IgD-negative memory B cell (primary cell): Measurements from ENCODE around the gene SLC11A2. TPM values are rescaled to one million over a fixed set of nuclear protein-coding genes. Genes with fewer than 3 reads are reported as not detected.

Source experiments
- H3K27ac Mint-ChIP-seq, 3 donors: one replicate each; pipeline ENCODE4 v1.8.0; 2020 to 2022; ENCODE audit warnings: mild to moderate bottlenecking in 3 of 3, mixed read lengths in 3 of 3, moderate library complexity in 1 of 3
- H3K27me3 Mint-ChIP-seq: one replicate; pipeline ENCODE4 v1.8.0; 2021; ENCODE audit warnings: mixed read lengths
- H3K36me3 Mint-ChIP-seq: one replicate; pipeline ENCODE4 v1.8.0; 2020; ENCODE audit warnings: mild to moderate bottlenecking, mixed read lengths
- H3K4me1 Mint-ChIP-seq, 3 donors: one replicate each; pipeline ENCODE4 v1.8.0; 2020 to 2022; ENCODE audit warnings: mixed read lengths in 3 of 3, mild to moderate bottlenecking in 1 of 3
- H3K4me3 Mint-ChIP-seq, 4 donors: one replicate each; pipeline ENCODE4 v1.8.0; 2020 to 2022; ENCODE audit warnings: mild to moderate bottlenecking in 4 of 4, mixed read lengths in 4 of 4, moderate library complexity in 3 of 4
- H3K9me3 Mint-ChIP-seq, 3 donors: one replicate each; pipeline ENCODE4 v1.8.0; 2020 to 2021; ENCODE audit warnings: mixed read lengths in 3 of 3, mild to moderate bottlenecking in 1 of 3
- polyA plus RNA-seq: library from polyadenylated mRNA; unstranded; fragments of 300-500 nt; fragmentation: Illumina TruSeq; gene quantifications from one replicate; pipeline ENCODE4 v1.2.3, GENCODE V29; 2021

Gene SLC11A2
- polyA plus RNA-seq, 1 donor from 2014 or later, result 8.2 TPM

DNA sequence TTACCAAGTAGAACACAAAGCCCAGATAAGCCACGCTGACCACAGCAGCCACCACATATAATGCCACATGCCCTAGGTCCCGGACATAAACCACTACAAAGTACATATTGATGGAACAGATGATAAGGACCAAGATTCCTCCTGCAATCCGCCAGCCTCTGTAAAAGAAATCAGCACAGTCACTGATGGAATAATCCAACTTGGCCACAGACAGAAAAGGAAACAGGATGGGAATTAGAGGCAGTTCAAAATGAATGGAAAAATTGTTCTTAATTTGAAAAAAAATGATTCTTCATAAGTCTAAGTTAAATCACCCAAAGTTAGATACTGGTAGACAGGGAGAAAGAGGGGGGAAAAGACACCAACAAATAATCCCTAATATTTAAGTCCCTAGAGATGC, 35.4 kb downstream of the SLC11A2 start:
- Mint-ChIP-seq H3K36me3 (peaks cover 10% of the 10 kb centered on the region), H3K4me3 (no peak overlapping the region), H3K27me3 (no peaks in the 10 kb centered on the region), H3K4me1 (peaks cover 0 to 10% (median 5%) of the 10 kb centered on the region in 3 donors), H3K27ac (peak overlapping the region in 1 of 3 donors; percentile 53), H3K9me3 (no peaks in the 10 kb centered on the region)

DNA sequence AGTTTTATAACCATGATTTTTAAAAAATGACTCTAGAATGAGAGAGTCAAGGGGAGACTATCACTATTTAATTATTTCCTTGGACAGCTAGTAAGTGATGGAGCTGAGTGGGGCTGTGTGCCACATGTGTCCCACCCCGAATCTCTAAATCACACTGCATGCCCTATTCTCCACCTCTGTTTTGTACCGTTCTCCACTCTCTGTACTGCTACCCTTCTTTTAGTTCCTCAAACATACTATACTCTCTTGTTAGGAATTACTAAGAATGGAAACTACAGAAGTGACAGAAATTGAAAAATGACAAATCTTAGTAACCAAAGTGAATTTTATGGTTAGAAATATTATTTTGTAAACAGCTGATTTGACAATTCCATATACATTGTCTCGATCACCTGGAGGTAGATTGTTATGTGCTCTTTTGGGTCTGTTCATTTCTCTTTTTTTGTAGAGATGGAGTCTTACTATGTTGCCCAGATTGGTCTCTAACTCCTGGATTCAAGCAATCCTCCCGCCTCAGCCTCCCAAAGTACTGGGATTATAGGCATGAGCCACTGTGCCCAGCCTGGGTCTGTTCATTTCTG, 35.9 kb downstream of the SLC11A2 start:
- H3K36me3 Mint-ChIP-seq, result peaks cover 10% of the 10 kb centered on the region
- H3K4me1 Mint-ChIP-seq, result peaks cover 2 to 10% (median 5%) of the 10 kb centered on the region in 3 donors
- H3K27ac Mint-ChIP-seq, result peak overlapping the region in 1 of 3 donors; percentile 53
- no peaks in the 10 kb centered on the region for H3K9me3 Mint-ChIP-seq
- no peaks in the 10 kb centered on the region for H3K27me3 Mint-ChIP-seq
- H3K4me3 Mint-ChIP-seq, result no peak overlapping the region

DNA sequence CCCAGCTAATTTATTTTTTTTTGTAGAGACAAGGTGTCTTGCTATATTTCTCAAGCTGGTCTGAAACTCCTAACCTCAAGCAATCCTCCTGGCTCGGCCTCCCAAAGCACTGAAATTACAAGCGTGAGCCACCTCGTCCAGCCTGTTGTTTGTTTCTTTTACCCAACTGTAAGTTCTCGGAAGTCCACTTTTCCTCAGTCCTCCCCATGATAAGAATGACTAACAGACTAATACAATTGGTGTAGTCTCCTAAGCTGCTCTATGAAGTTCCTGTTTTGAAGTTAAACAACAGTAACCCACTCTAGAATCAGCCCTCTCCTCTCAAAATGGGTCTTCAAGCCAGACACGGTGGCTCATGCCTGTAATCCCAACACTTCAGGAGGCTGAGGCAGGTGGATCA, 37.3 kb downstream of the SLC11A2 start:
- Mint-ChIP-seq H3K27me3 (no peaks in the 10 kb centered on the region), H3K27ac (no peak overlapping the region), H3K9me3 (no peaks in the 10 kb centered on the region), H3K36me3 (peaks cover 10% of the 10 kb centered on the region), H3K4me3 (no peak overlapping the region), H3K4me1 (peaks cover 2 to 10% (median 5%) of the 10 kb centered on the region in 3 donors)

DNA sequence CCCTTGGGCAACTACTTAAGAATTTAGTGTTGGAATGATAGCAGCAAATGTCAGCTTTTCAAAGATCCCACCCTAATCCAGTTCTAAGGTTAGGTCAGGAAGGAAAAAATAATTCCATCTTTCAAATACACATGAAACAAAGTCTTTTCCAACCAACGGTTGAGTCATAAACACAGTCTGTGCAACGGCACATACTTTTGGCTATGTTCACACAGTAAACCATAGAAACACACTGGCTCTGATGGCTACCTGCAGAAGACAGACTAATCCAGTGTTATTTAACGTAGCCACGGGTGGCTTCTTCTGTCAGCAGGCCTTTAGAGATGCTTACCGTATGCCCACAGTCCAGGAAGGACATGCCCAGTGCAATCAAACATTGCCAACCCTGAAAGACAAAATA, 38.1 kb downstream of the SLC11A2 start:
- no peak overlapping the region for H3K27ac Mint-ChIP-seq

DNA sequence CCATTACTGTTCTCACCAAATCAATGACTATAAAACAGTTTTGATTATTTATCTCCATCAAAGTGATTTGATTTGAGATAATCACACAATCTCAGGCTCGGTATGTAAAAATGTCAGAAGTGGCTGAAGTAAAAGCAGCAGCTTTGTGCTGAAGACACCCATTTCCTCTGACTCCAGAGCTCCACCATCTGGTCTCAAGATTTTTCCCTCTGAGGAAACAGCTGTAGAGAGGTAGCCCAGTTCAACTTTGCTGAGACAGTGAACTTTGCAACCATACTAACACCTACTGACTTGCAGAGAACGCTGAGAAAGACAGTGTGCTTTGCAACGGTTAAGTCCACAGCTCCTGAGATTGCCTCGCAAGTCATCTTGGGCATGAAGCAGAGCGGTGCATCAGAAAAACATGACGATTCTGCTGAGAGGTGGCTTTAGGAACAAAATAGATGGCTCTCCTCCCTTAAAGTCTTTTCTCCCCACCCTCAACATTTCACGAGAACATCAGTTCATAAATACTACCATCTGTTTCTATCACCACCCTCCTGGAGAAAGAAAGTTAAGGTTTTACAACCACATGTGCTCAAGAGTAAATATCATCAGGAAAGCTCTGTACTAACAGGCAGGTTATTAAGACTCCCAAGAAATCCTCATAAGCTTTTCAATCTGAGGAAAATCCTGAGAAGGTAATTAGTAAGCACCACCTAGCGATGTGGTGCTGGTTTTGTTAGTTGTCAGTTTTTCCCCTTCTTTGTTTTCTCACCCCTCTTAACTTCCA, 39.0 kb downstream of the SLC11A2 start:
- Mint-ChIP-seq H3K4me3 (no peak overlapping the region), H3K27me3 (no peaks in the 10 kb centered on the region), H3K9me3 (no peaks in the 10 kb centered on the region), H3K27ac (peak overlapping the region in 1 of 3 donors; percentile 31), H3K4me1 (peaks cover 2 to 10% (median 5%) of the 10 kb centered on the region in 3 donors), H3K36me3 (peaks cover 10% of the 10 kb centered on the region)

More for the DNA sequence above, 38.1 kb downstream of the SLC11A2 start:
- H3K36me3 Mint-ChIP-seq, result peaks cover 10% of the 10 kb centered on the region
- peaks cover 2 to 10% (median 5%) of the 10 kb centered on the region in 3 donors for H3K4me1 Mint-ChIP-seq
- no peak overlapping the region for H3K4me3 Mint-ChIP-seq
- H3K9me3 Mint-ChIP-seq, result no peaks in the 10 kb centered on the region
- no peaks in the 10 kb centered on the region for H3K27me3 Mint-ChIP-seq

DNA sequence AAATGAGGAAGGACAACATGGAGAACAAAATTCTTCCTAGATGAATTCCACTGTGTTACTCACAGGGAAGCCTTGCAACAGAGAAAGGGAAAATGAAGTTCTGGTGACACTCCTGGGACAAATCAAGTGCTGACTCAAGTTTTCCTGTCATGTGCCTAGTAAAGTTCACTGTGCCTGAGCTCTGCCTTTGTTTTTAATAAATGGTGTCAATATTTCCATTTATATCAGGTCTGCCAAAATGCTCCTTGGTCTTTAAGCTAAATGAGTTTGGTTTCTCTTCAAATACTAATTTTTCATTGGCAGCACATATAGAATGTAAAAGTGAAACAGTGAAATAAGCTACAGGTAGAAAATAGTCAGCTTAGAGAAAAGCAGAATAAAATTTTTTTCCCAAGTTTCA, 40.9 kb downstream of the SLC11A2 start:
- H3K27ac Mint-ChIP-seq, result peak overlapping the region in 1 of 3 donors; percentile 26
- H3K9me3 Mint-ChIP-seq, result no peaks in the 10 kb centered on the region
- peaks cover 6% of the 10 kb centered on the region for H3K36me3 Mint-ChIP-seq
- H3K27me3 Mint-ChIP-seq, result no peaks in the 10 kb centered on the region
- H3K4me3 Mint-ChIP-seq, result no peak overlapping the region
- H3K4me1 Mint-ChIP-seq, result peaks cover 3 to 7% (median 5%) of the 10 kb centered on the region in 3 donors

DNA sequence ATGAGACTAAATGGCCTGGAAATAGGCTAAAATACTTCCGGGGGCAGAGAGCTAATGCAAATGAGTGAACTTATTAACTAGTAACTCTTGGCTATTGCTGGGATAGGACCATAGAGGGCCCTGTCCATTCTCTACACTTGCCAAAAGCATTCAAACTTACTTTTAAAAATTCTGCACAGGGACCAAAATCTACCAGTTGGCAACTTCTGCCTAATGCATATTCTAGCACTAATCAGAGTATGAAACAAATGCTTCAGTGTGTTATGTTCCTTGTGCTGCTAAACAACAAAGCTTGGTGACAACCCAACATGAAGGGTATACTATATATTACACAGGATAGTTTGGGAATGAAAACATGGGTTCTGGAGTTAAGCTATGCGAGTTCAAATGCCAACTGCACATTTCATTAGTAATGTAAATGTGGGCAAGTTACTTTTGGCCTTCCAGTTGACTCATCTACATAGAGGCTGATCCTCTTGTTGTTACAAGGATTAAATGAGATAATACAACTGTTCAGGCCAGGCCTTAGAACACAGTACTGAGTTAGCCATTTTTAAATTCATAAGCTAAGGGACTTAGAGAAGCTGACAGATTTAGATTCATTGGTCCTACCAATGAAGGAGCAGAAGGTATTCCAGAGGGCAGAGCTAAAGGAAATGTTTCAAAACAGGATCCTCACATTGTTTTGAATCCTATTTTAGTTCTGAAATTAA, 41.4 kb downstream of the SLC11A2 start:
- no peak overlapping the region for H3K4me3 Mint-ChIP-seq
- peaks cover 5% of the 10 kb centered on the region for H3K36me3 Mint-ChIP-seq
- no peak overlapping the region for H3K27ac Mint-ChIP-seq
- no peaks in the 10 kb centered on the region for H3K27me3 Mint-ChIP-seq
- H3K9me3 Mint-ChIP-seq, result no peaks in the 10 kb centered on the region
- peaks cover 5 to 7% (median 5%) of the 10 kb centered on the region in 3 donors for H3K4me1 Mint-ChIP-seq

DNA sequence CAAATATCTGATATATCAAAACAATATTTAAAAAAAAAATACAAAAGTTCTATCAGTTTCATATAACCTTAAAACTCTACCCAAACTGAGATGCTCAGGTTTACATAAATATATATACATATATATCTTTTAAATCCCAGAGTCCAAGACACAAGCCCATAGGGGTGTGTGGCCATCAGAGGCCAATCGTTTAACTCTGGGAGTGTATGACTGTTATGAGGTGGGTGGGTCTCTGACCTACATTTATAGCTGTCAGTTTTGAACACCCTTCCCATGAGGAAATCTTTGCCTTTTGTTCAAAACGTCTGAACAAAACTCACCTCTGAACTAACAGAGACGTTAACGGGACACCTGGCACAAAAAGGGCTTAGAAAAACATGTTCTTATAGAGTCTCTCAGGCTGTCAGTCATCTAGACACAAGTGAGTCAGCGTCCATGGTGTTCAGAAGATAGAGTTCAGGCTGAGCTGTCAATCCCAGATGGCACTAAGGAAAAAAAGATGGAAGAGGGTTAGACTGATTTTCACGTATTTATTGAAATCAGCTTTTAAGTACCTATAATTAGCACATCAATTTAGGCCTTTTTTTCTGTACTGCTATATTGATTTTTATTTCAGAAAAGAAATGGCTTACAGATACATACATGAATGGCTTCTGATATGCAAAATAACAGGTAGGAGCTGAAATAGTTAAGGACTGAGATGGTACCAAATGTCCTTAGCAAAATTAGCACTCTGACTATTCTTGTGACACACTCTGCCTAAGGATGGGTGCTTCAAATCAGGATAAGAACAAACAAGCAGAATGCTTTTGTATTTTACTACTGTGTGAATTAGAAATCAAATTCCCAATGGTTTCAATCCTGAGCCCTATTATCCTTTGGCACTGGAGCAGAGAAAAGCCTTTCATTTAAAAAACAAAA, 44.6 kb downstream of the SLC11A2 start:
- Mint-ChIP-seq H3K27ac (no peak overlapping the region), H3K27me3 (no peaks in the 10 kb centered on the region), H3K4me1 (peaks cover 3 to 6% (median 6%) of the 10 kb centered on the region in 3 donors), H3K36me3 (peaks cover under 1% of the 10 kb centered on the region), H3K4me3 (no peak overlapping the region), H3K9me3 (no peaks in the 10 kb centered on the region)

DNA sequence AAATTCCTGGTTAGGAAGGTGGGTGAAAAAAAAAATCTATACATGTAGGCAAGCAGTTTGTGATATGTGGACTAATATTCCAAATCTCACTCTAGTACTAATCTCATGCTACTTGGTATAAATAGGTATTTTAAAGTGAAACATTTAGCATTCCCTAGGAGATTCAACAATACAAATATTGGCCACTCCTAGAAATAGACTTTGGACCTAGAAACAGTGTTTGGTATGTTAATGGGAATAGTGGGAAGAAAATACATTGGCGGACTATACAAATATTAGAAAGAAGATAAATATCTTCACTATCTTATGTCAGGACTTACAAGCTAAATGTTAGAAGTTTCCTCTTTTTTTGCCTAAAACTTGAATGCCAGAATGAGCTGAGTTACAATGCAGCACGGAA, 45.6 kb downstream of the SLC11A2 start:
- no peaks in the 10 kb centered on the region for H3K27me3 Mint-ChIP-seq
- H3K4me1 Mint-ChIP-seq, result peaks cover 3 to 6% (median 6%) of the 10 kb centered on the region in 3 donors
- H3K9me3 Mint-ChIP-seq, result no peaks in the 10 kb centered on the region
- peaks cover 5% of the 10 kb centered on the region for H3K36me3 Mint-ChIP-seq
- no peak overlapping the region for H3K4me3 Mint-ChIP-seq
- H3K27ac Mint-ChIP-seq, result no peak overlapping the region

DNA sequence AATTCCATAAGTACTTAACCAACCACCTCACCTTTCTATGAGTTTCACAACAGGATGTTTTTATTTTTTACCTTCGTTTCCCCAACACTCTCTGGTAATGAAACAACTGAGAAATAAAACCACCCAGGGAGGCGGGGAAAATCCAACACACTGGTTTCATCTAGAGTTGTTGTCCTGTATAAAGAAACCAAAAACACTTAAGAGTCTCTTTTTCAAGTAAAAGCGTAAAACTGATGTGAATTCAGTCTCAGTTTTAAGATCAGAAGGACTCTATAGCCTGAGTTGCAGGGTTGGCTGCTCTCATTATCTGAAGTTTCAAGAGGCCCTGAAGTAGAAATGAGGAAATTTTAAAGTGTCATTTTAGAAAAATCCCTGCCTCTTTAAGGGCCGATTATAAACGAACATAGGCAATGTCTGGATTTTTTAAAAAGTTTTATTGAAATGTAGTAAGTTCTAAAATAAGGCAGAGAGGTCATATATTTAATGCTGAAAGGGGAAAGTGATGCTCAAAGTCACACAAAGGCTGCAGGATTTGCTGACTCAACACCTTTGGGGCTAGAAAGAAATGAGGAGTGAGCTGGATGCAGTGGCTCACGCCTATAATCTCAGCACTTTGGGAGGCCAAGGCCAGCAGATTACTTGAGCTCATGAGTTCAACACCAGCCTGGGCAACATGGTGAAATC, 46.7 kb downstream of the SLC11A2 start:
- Mint-ChIP-seq H3K4me3 (peak overlapping the region in 1 of 4 donors; percentile 51), H3K27ac (no peak overlapping the region), H3K4me1 (peaks cover 3 to 6% (median 4%) of the 10 kb centered on the region in 3 donors), H3K9me3 (no peaks in the 10 kb centered on the region), H3K36me3 (peaks cover 5% of the 10 kb centered on the region), H3K27me3 (no peaks in the 10 kb centered on the region)

DNA sequence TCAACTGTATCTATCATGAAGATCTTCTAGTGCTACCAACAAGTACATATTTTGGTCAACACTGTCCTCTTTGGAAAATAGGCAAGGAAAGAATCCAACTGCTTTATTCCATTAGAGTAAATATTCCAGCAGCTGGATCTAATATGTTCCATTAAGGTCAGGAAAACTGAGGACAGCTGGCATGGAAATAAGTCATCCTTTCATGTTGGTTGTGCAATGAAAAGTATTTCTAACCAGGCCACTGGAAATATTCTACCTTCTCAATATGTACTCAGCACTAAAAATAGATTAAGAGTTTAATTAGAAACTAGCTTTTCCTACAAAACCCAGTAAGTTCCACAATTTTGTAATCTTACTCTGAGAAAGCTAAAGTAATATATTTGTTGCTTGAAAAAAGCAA, 54.2 kb downstream of the SLC11A2 start:
- no peak overlapping the region for H3K4me3 Mint-ChIP-seq
- peaks cover 0 to 2% (median 0%) of the 10 kb centered on the region in 3 donors for H3K9me3 Mint-ChIP-seq
- H3K4me1 Mint-ChIP-seq, result no peaks in the 10 kb centered on the region
- H3K36me3 Mint-ChIP-seq, result peaks cover 16% of the 10 kb centered on the region
- no peaks in the 10 kb centered on the region for H3K27me3 Mint-ChIP-seq
- no peak overlapping the region for H3K27ac Mint-ChIP-seq

DNA sequence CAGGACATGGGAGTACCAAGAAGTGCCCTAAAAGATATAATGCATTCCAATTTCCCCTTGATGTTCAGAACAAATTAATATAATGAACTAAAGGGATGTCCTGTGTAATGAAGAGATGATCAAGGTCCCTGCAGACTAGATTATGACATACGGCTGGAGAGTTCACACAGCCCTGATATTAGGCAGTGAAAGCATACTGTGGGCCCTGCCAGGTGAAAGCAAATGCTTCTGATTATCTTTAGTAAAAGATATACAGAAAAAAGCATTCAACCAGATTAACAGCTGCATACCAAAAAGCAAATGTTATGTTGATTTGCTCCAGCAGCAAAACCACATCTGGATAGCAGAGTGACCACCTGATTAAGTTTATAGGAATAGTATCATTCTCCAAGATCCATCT, 61.8 kb downstream of the SLC11A2 start:
- Mint-ChIP-seq H3K4me1 (peaks cover 0 to 5% (median 0%) of the 10 kb centered on the region in 3 donors), H3K27me3 (no peaks in the 10 kb centered on the region), H3K36me3 (peaks cover 2% of the 10 kb centered on the region), H3K9me3 (no peaks in the 10 kb centered on the region), H3K4me3 (no peak overlapping the region), H3K27ac (no peak overlapping the region)

DNA sequence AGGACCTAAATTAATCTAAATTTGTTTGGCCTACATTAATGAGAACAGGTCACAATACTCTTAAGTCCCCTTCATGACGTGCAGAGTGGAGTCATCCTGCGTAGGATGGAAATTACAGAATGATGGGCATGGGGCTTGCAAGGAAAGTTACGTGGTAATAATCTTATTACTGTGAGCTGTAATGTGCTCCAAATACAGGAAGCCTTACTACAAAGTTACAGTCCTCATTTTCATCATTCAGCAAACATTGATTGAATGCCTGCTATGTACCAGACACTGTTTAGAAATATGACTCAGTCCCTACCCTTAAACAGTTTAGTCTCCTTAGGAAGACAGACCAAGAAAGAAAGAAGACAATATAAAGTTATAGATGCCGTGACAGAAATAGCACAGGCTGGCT, 64.5 kb downstream of the SLC11A2 start:
- H3K27me3 Mint-ChIP-seq, result no peaks in the 10 kb centered on the region
- H3K4me1 Mint-ChIP-seq, result peaks cover 0 to 9% (median under 1%) of the 10 kb centered on the region in 3 donors
- H3K9me3 Mint-ChIP-seq, result no peaks in the 10 kb centered on the region
- H3K4me3 Mint-ChIP-seq, result no peak overlapping the region
- no peak overlapping the region for H3K27ac Mint-ChIP-seq
- H3K36me3 Mint-ChIP-seq, result no peaks in the 10 kb centered on the region

DNA sequence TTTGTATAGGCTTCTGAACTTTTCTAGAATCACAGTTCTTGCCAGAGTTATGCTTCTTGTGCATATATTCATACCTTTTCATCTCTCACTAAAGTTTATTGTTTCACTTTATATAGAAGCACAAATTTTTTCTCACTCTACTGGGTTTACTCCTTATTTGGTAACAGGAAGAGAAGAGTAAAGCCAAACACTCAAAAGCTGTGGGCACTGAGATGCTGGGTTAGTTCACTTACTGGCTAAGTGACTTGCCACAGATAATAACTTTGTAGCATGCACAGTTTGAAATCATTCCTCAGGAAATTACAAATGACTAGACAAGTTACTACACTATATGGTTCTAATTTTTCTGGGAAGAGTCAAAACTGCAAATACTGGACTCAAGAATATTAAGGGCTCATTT, 66.1 kb downstream of the SLC11A2 start:
- H3K27me3 Mint-ChIP-seq, result no peaks in the 10 kb centered on the region
- no peak overlapping the region for H3K27ac Mint-ChIP-seq
- H3K4me1 Mint-ChIP-seq, result peaks cover 2 to 9% (median 4%) of the 10 kb centered on the region in 3 donors
- H3K9me3 Mint-ChIP-seq, result no peaks in the 10 kb centered on the region
- H3K36me3 Mint-ChIP-seq, result no peaks in the 10 kb centered on the region
- no peak overlapping the region for H3K4me3 Mint-ChIP-seq
